GM23338 (cell line): ENCODE measurements around the gene NRXN2.

ENCODE experiments used
- CREB1 ChIP-seq: fragments of 250-450 bp; sonication (Bioruptor Pico); IDR thresholded peaks from 2 replicates; pipeline ENCODE4 v1.5.0; 2020; ENCODE audit warnings: low read depth, mild to moderate bottlenecking, moderate library complexity
- CTCF ChIP-seq, 2 experiments: fragments of 200-600 bp in 1 of 2; sonication (generic) in 1 of 2; conservative IDR thresholded peaks; 2 replicates each; pipeline versions ENCODE4 v1.5.1 to v1.6.1; 2016 to 2017; ENCODE audit warnings: antibody characterized with exemption in 2 of 2, low read depth in 2 of 2, mild to moderate bottlenecking in 2 of 2, moderate library complexity in 1 of 2
- ETS1 ChIP-seq: IDR thresholded peaks from 2 replicates; pipeline ENCODE4 v1.6.1; 2016; ENCODE audit warnings: antibody characterized with exemption
- EZH2 ChIP-seq: fragments of 200-600 bp; sonication (generic); IDR thresholded peaks from one replicate; pipeline ENCODE4 v1.8.0; 2017; ENCODE audit warnings: antibody characterized with exemption, mild to moderate bottlenecking, low read depth; ENCODE audit not compliant: unreplicated experiment
- EZH2phosphoT487 ChIP-seq: fragments of 200-600 bp; sonication (generic); IDR thresholded peaks from one replicate; pipeline ENCODE4 v1.8.1; 2018; ENCODE audit warnings: antibody characterized with exemption; ENCODE audit not compliant: unreplicated experiment
- JUNB ChIP-seq: IDR thresholded peaks from one replicate; pipeline ENCODE4 v1.6.1; 2016; ENCODE audit warnings: antibody characterized with exemption; ENCODE audit not compliant: unreplicated experiment
- NANOG ChIP-seq: IDR thresholded peaks from 2 replicates; pipeline ENCODE4 v1.6.1; 2016; ENCODE audit warnings: antibody characterized with exemption, borderline replicate concordance
- POLR2AphosphoS5 ChIP-seq: IDR thresholded peaks from 2 replicates; pipeline ENCODE4 v1.6.1; 2016; ENCODE audit warnings: antibody characterized with exemption, low read depth
- REST ChIP-seq: IDR thresholded peaks from one replicate; pipeline ENCODE4 v1.6.1; 2018; ENCODE audit warnings: antibody characterized with exemption; ENCODE audit not compliant: unreplicated experiment
- STAT1 ChIP-seq: IDR thresholded peaks from one replicate; pipeline ENCODE4 v1.6.1; 2016; ENCODE audit warnings: antibody characterized with exemption; ENCODE audit not compliant: unreplicated experiment
- ZNF114 ChIP-seq: fragments of 250-450 bp; sonication (Bioruptor Pico); IDR thresholded peaks from 2 replicates; pipeline ENCODE4 v1.5.0; 2020; ENCODE audit warnings: mild to moderate bottlenecking, moderate library complexity
- ZNF331 ChIP-seq: fragments of 250-450 bp; sonication (Bioruptor Pico); IDR thresholded peaks from 2 replicates; pipeline ENCODE4 v1.5.0; 2020; ENCODE audit warnings: low read depth, mild to moderate bottlenecking, moderate library complexity
- ZNF462 ChIP-seq: fragments of 250-450 bp; sonication (Bioruptor Pico); IDR thresholded peaks from 2 replicates; pipeline ENCODE4 v1.5.0; 2020; ENCODE audit warnings: mild to moderate bottlenecking, moderate library complexity

GRCh38 chr11:64641596-64642417 is 81.2 kb downstream of the NRXN2 start:
- TF ChIP-seq CTCF (conservative IDR thresholded peaks at IDR 0.05; ENCODE audit: low read depth in 2 of 2) = no peak
- no peak for TF ChIP-seq JUNB
- TF ChIP-seq CREB1 (CRISPR knock-in tag) = no peak
- no peak for TF ChIP-seq EZH2phosphoT487
- TF ChIP-seq ZNF114 (CRISPR knock-in tag) = no peak
- no peak for TF ChIP-seq POLR2AphosphoS5
- peak; percentile 75 for TF ChIP-seq EZH2
- no peak for TF ChIP-seq ZNF331 (CRISPR knock-in tag)
- TF ChIP-seq REST = no peak
- no peak for TF ChIP-seq STAT1
- no peak for TF ChIP-seq NANOG
- no peak for TF ChIP-seq ETS1
- TF ChIP-seq ZNF462 (CRISPR knock-in tag) = no peak
